Activated CD4-positive, alpha-beta T cell treated with anti-CD3 and anti-CD28 coated beads, Interleukin-2, Interleukin-4, amounts not matched to agents 100 ng/mL and 50 ng/mL, durations not matched to agents 16 hours and 8 hours (primary cell): ENCODE results near the gene LRRC52.

ENCODE experiments used
- DNase-seq: peaks from one replicate; pipeline ENCODE4 v3.0.0-alpha.2; 2020; ENCODE audit warnings: low spot score

The LRRC52 gene

GRCh38 chr1:165537356-165538109, 6.3 kb upstream of the LRRC52 start:
- no peak for DNase-seq

- no peak for DNase-seq
These were observed 4.5 kb upstream of the LRRC52 start for GRCh38 chr1:165539306-165539705.

GRCh38 chr1:165539908-165540307, 3.9 kb upstream of the LRRC52 start:
- no peak for DNase-seq

GRCh38 chr1:165542015-165542631, 1.7 kb upstream of the LRRC52 start:
- no peak for DNase-seq

- no peak for DNase-seq
These were observed 1.2 kb upstream of the LRRC52 start for GRCh38 chr1:165542647-165543046.

- DNase-seq = no peak
These were observed 1.2 kb downstream of the LRRC52 start for GRCh38 chr1:165544996-165545395.

- no peak for DNase-seq
These were observed 2.2 kb downstream of the LRRC52 start for GRCh38 chr1:165545974-165546373.

- DNase-seq = no peak
These were observed 6.2 kb downstream of the LRRC52 start for GRCh38 chr1:165549973-165550372.

GRCh38 chr1:165551469-165551868, 7.7 kb downstream of the LRRC52 start:
- DNase-seq = no peak

GRCh38 chr1:165560883-165561656, 17.3 kb downstream of the LRRC52 start:
- DNase-seq = no peak

- DNase-seq = no peak
These were observed 18.8 kb downstream of the LRRC52 start for GRCh38 chr1:165562571-165562970.

GRCh38 chr1:165563551-165563950, 19.8 kb downstream of the LRRC52 start:
- DNase-seq = no peak

- DNase-seq = no peak
These were observed 20.8 kb downstream of the LRRC52 start for GRCh38 chr1:165564561-165564960.

- no peak for DNase-seq
These were observed 22.1 kb downstream of the LRRC52 start for GRCh38 chr1:165565751-165566490.

GRCh38 chr1:165570078-165570477, 26.3 kb downstream of the LRRC52 start:
- no peak for DNase-seq

- DNase-seq = no peak
These were observed 30.0 kb downstream of the LRRC52 start for GRCh38 chr1:165573787-165574186.

GRCh38 chr1:165574295-165574694, 30.5 kb downstream of the LRRC52 start:
- no peak for DNase-seq

GRCh38 chr1:165575468-165576099, 31.8 kb downstream of the LRRC52 start:
- no peak for DNase-seq

GRCh38 chr1:165576536-165576935, 32.7 kb downstream of the LRRC52 start:
- DNase-seq = no peak

- no peak for DNase-seq
These were observed 33.9 kb downstream of the LRRC52 start for GRCh38 chr1:165577707-165578106.

- DNase-seq = no peak
These were observed 37.4 kb downstream of the LRRC52 start for GRCh38 chr1:165580931-165581871.
